OCI-LY7 (cell line): Measurements from ENCODE around the gene S100A9. TPM values are rescaled to one million over a fixed set of nuclear protein-coding genes. Genes with fewer than 3 reads are reported as not detected.
"Not testable (repeated sequence)": the region's sequence is repeated elsewhere in the genome, so short reads cannot be mapped to it uniquely, and the experiment has no call there.

Experiments used
- BruUV-seq: library from RNA; stranded (reverse); fragments of 400-500 nt; replicated peaks from 2 replicates; lab custom pipeline; 2021; lab: Mats Ljungman, UMichigan
- CTCF ChIA-PET: fragments of 300-600 bp; sonication (Branson Sonifier 250); formaldehyde crosslinking; loops from one replicate; lab custom pipeline; 2022; ENCODE audit warnings: antibody characterized with exemption; ENCODE audit not compliant: unreplicated experiment; lab: Charles Lee
- POLR2A ChIA-PET: fragments of 300-600 bp; sonication (Branson Sonifier 250); formaldehyde crosslinking; loops from one replicate; lab custom pipeline; 2022; ENCODE audit warnings: antibody characterized with exemption; lab: Charles Lee
- DNase-seq: peaks from one replicate; pipeline ENCODE4 v3.0.0-alpha.2; 2015; ENCODE audit warnings: low spot score
- H2AFZ ChIP-seq: fragments of 200-600 bp; sonication (generic), shearing (Covaris generic); 2 replicates; pipeline ENCODE4 v1.6.1; 2014; ENCODE audit warnings: mild to moderate bottlenecking, antibody characterized with exemption, low read length, moderate library complexity
- H3K27ac ChIP-seq: fragments of 200-600 bp; sonication (generic); 2 replicates; pipeline ENCODE4 v1.5.1; 2014; ENCODE audit warnings: mixed run types, low read depth, mild to moderate bottlenecking, moderate library complexity, low read length, inconsistent platforms; ENCODE audit not compliant: poor library complexity, severe bottlenecking
- H3K36me3 ChIP-seq: fragments of 200-600 bp; sonication (generic); 2 replicates; pipeline ENCODE4 v1.6.1; 2014; ENCODE audit warnings: mild to moderate bottlenecking, antibody characterized with exemption, low read length, moderate library complexity, mixed read lengths; ENCODE audit not compliant: insufficient read depth
- H3K4me1 ChIP-seq: fragments of 200-600 bp; sonication (generic); 2 replicates; pipeline ENCODE4 v1.5.1; 2014; ENCODE audit warnings: mild to moderate bottlenecking, low read length; ENCODE audit not compliant: insufficient read depth, poor library complexity, severe bottlenecking
- H3K4me2 ChIP-seq: fragments of 200-600 bp; sonication (generic); 2 replicates; pipeline ENCODE4 v1.6.1; 2014; ENCODE audit warnings: mild to moderate bottlenecking, low read length
- H3K4me3 ChIP-seq: fragments of 200-600 bp; sonication (generic); 2 replicates; pipeline ENCODE4 v1.5.1; 2014; ENCODE audit warnings: mild to moderate bottlenecking, low read depth, low read length; ENCODE audit not compliant: poor library complexity, severe bottlenecking
- H3K79me2 ChIP-seq: fragments of 200-600 bp; sonication (generic); 2 replicates; pipeline ENCODE4 v1.6.1; 2016; ENCODE audit warnings: low read depth, mild to moderate bottlenecking, low read length, moderate library complexity, mixed read lengths; ENCODE audit not compliant: insufficient read depth
- H3K9me2 ChIP-seq: fragments of 200-600 bp; sonication (generic); 2 replicates; pipeline ENCODE4 v1.6.1; 2016; ENCODE audit warnings: mild to moderate bottlenecking, low read length, mixed read lengths; ENCODE audit not compliant: insufficient read depth
- H3K9me3 ChIP-seq: fragments of 200-600 bp; sonication (generic); 2 replicates; pipeline ENCODE4 v1.6.1; 2014; ENCODE audit warnings: mild to moderate bottlenecking, mixed run types, low read length, mixed read lengths
- H4K20me1 ChIP-seq: fragments of 200-600 bp; sonication (generic); 2 replicates; pipeline ENCODE4 v1.6.1; 2014; ENCODE audit warnings: mild to moderate bottlenecking, antibody characterized with exemption, low read length, moderate library complexity, mixed read lengths; ENCODE audit not compliant: insufficient read depth
- CTCF ChIP-seq: fragments of 200-600 bp; sonication (generic); conservative IDR thresholded peaks from 2 replicates; pipeline ENCODE4 v1.5.1; 2014; ENCODE audit warnings: mild to moderate bottlenecking, antibody characterized with exemption, low read length, moderate library complexity, mixed read lengths
- EZH2phosphoT487 ChIP-seq: fragments of 200-600 bp; sonication (generic); IDR thresholded peaks from 2 replicates; pipeline ENCODE4 v1.6.1; 2018; ENCODE audit warnings: low read depth, borderline replicate concordance, mild to moderate bottlenecking, mixed run types, antibody characterized with exemption, low read length, moderate library complexity, mixed read lengths
- intact Hi-C: fragments of 100-400 bp; cut with micrococcal nuclease; formaldehyde crosslinking; loops from one replicate; pipeline ENCODE4 v1.10.0; 2022; ENCODE audit not compliant: unreplicated experiment
- total RNA-seq, 2 experiments: library from RNA; depleted of rRNA in 1 of 2; stranded (reverse); fragments of >200 nt in 1 of 2; shearing (Covaris generic) in 1 of 2; gene quantifications; 2 replicates each; pipeline ENCODE4 v1.2.3, GENCODE V29; 2014 to 2022

S100A9 gene
- total RNA-seq, 2 experiments from 2014 or later, result not detected

GRCh38 chr1:153345187-153346076 is 12.2 kb upstream of the S100A9 start:
- Histone ChIP-seq H3K36me3 (no peaks in the 10 kb centered on the region), H3K4me2 (no peak overlapping the region), H3K4me3 (no peak overlapping the region), H4K20me1 (no peaks in the 10 kb centered on the region), H3K79me2 (no peaks in the 10 kb centered on the region), H2AFZ (no peak overlapping the region), H3K9me3 (no peaks in the 10 kb centered on the region), H3K27ac (no peak overlapping the region), H3K4me1 (no peaks in the 10 kb centered on the region), H3K9me2 (no peaks in the 10 kb centered on the region)
- POLR2A ChIA-PET, result no interaction called here
- no peak for DNase-seq
- intact Hi-C loops, result no loop called here
- no TSS peak for BruUV-seq
- CTCF ChIA-PET, result no interaction called here
- TF ChIP-seq CTCF, result no peak
- no peak for TF ChIP-seq EZH2phosphoT487

DNA sequence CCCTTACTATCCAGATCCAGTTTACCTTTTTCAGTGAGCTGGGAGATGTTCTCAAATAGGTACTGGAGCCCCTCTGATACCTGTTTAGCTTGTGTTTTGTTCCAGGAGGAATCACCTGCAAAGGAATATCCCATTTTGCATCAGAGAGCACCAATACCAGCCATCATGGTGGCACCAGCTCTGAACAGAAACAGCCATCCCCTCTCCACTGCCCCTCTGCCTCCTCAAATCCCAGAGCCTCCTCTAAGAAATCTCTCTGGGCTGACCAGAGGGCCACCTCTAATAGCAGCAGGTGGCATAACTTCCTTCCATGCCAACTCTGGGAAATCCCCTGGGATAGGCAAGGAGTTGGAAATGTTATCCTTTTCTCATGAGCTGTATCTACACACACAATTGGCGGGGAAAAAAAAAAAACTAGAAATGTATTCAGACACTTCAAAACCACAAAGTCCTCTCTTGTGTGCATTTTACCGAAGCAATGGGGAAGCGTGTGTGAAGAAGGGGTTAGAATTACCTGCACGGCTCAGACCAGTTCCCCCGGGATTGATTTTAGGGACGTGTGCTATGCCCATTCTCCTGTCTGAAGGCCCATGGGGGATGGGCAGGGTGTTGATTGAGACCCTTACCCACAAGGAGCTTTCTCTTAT is 11.5 kb upstream of the S100A9 start:
- no TSS peak for BruUV-seq
- no peak overlapping the region for H2AFZ ChIP-seq
- DNase-seq, result no peak
- TF ChIP-seq CTCF, result no peak
- TF ChIP-seq EZH2phosphoT487, result no peak
- H4K20me1 ChIP-seq, result no peaks in the 10 kb centered on the region
- H3K4me3 ChIP-seq, result no peak overlapping the region
- H3K9me3 ChIP-seq, result no peaks in the 10 kb centered on the region
- ChIA-PET CTCF (no interaction called here), POLR2A (no interaction called here)
- no peaks in the 10 kb centered on the region for H3K9me2 ChIP-seq
- no peaks in the 10 kb centered on the region for H3K36me3 ChIP-seq
- H3K4me2 ChIP-seq, result no peak overlapping the region
- H3K4me1 ChIP-seq, result no peaks in the 10 kb centered on the region
- intact Hi-C loops, result no loop called here
- H3K79me2 ChIP-seq, result no peaks in the 10 kb centered on the region
- no peak overlapping the region for H3K27ac ChIP-seq

- H2AFZ ChIP-seq, H3K4me2 ChIP-seq, H3K79me2 ChIP-seq, CTCF ChIA-PET, BruUV-seq, H3K36me3 ChIP-seq, H4K20me1 ChIP-seq, H3K4me3 ChIP-seq, POLR2A ChIA-PET, DNase-seq, H3K9me3 ChIP-seq, H3K4me1 ChIP-seq, H3K9me2 ChIP-seq, H3K27ac ChIP-seq, intact Hi-C loops: not testable (repeated sequence)
Observed at GRCh38 chr1:153347049-153347448, 10.6 kb upstream of the S100A9 start.
